IMR-90 (cell line): Measurements from ENCODE around the gene CHRD. TPM values are rescaled to one million over a fixed set of nuclear protein-coding genes. Genes with fewer than 3 reads are reported as not detected.
A peak's percentile ranks its signal among the peaks of the same experiment; 100 is the strongest.

Experiments
- ATAC-seq: fragments of 200-7000 bp; cut with Tn5 transposase; 2 replicates; pipeline ENCODE4 v1.9.1; 2020; ENCODE audit warnings: low read depth, mild to moderate bottlenecking, moderate library complexity
- BruUV-seq: library from RNA; stranded (reverse); fragments of 400-500 nt; replicated peaks from 2 replicates; lab custom pipeline; 2021; lab: Mats Ljungman, UMichigan
- CTCF ChIA-PET: fragments of 300-600 bp; formaldehyde crosslinking; extraction: SDS; loops from one replicate; lab custom pipeline; 2021; ENCODE audit warnings: antibody characterized with exemption; lab: Yijun Ruan, JAX
- POLR2A ChIA-PET: fragments of 300-600 bp; sonication (Branson Sonifier 250); formaldehyde crosslinking; loops from one replicate; lab custom pipeline; 2022; ENCODE audit warnings: antibody characterized with exemption; ENCODE audit not compliant: unreplicated experiment; lab: Charles Lee
- DNase-seq: peaks from one replicate; pipeline ENCODE4 v3.0.0; 2013
- H2AFZ ChIP-seq: replicated peaks from 2 replicates; pipeline ENCODE3; 2013; ENCODE audit warnings: low read length, mild to moderate bottlenecking; ENCODE audit not compliant: poor library complexity
- H2AK5ac ChIP-seq: 2 replicates; pipeline ENCODE4 v1.6.1; 2013; ENCODE audit warnings: low read depth, low read length, inconsistent platforms
- H2AK9ac ChIP-seq: replicated peaks from 2 replicates; pipeline ENCODE3; 2013; ENCODE audit warnings: mild to moderate bottlenecking, low read depth, low read length, moderate library complexity; ENCODE audit not compliant: poor library complexity
- H2BK120ac ChIP-seq: 2 replicates; pipeline ENCODE4 v1.6.1; 2013; ENCODE audit warnings: low read depth, low read length, inconsistent platforms
- H2BK15ac ChIP-seq: 3 replicates; pipeline ENCODE4 v1.6.1; 2013; ENCODE audit warnings: low read depth, low read length, inconsistent platforms
- H2BK20ac ChIP-seq: 2 replicates; pipeline ENCODE4 v1.6.1; 2013; ENCODE audit warnings: low read depth, mild to moderate bottlenecking, inconsistent platforms, low read length, moderate library complexity
- H2BK5ac ChIP-seq: 2 replicates; pipeline ENCODE4 v1.6.1; 2013; ENCODE audit warnings: mild to moderate bottlenecking, low read depth, low read length, inconsistent platforms; ENCODE audit not compliant: poor library complexity, severe bottlenecking
- H3K14ac ChIP-seq: replicated peaks from 2 replicates; pipeline ENCODE4 v1.6.1; 2013; ENCODE audit warnings: low read depth, low read length, inconsistent platforms
- H3K18ac ChIP-seq: 2 replicates; pipeline ENCODE4 v1.6.1; 2013; ENCODE audit warnings: low read depth, low read length, control low read depth
- H3K23ac ChIP-seq: 2 replicates; pipeline ENCODE4 v1.6.1; 2013; ENCODE audit warnings: low read depth, low read length, inconsistent platforms
- H3K27ac ChIP-seq: 2 replicates; pipeline ENCODE4 v1.5.1; 2013; ENCODE audit warnings: mild to moderate bottlenecking, control low read depth, low read length; ENCODE audit not compliant: insufficient read depth
- H3K27me3 ChIP-seq: 2 replicates; pipeline ENCODE4 v1.6.1; 2013; ENCODE audit warnings: low read length; ENCODE audit not compliant: control insufficient read depth, insufficient read depth
- H3K36me3 ChIP-seq: 2 replicates; pipeline ENCODE4 v1.6.1; 2013; ENCODE audit warnings: low read length, mixed read lengths; ENCODE audit not compliant: control insufficient read depth, insufficient read depth
- H3K4ac ChIP-seq: 2 replicates; pipeline ENCODE4 v1.6.1; 2013; ENCODE audit warnings: low read depth, low read length, inconsistent platforms
- H3K4me1 ChIP-seq: 2 replicates; pipeline ENCODE4 v1.6.1; 2013; ENCODE audit warnings: low read length, mixed read lengths; ENCODE audit not compliant: control insufficient read depth, insufficient read depth
- H3K4me2 ChIP-seq: 2 replicates; pipeline ENCODE4 v1.6.1; 2013; ENCODE audit warnings: low read depth, mild to moderate bottlenecking, control low read depth, low read length, moderate library complexity
- H3K4me3 ChIP-seq: 2 replicates; pipeline ENCODE4 v1.5.1; 2013; ENCODE audit warnings: low read depth, mild to moderate bottlenecking, control low read depth, low read length, moderate library complexity; ENCODE audit not compliant: insufficient read depth
- H3K56ac ChIP-seq: 2 replicates; pipeline ENCODE4 v1.6.1; 2013; ENCODE audit warnings: low read length, inconsistent platforms; ENCODE audit not compliant: insufficient read depth; ENCODE audit errors: extremely low read depth
- H3K79me1 ChIP-seq, 2 experiments: 2 replicates each; pipeline ENCODE4 v1.6.1; 2013; ENCODE audit warnings: low read length in 2 of 2, inconsistent platforms in 1 of 2, low read depth in 1 of 2
- H3K9ac ChIP-seq: 2 replicates; pipeline ENCODE4 v1.6.1; 2013; ENCODE audit warnings: low read depth, low read length, control low read depth
- H3K9me1 ChIP-seq: 2 replicates; pipeline ENCODE4 v1.6.1; 2013; ENCODE audit warnings: low read length, inconsistent platforms; ENCODE audit not compliant: insufficient read depth
- H3K9me3 ChIP-seq: 2 replicates; pipeline ENCODE4 v1.6.1; 2013; ENCODE audit warnings: low read length; ENCODE audit not compliant: control insufficient read depth, insufficient read depth
- H4K20me1 ChIP-seq: 2 replicates; pipeline ENCODE4 v1.6.1; 2013; ENCODE audit warnings: low read length, inconsistent platforms; ENCODE audit not compliant: insufficient read depth
- H4K5ac ChIP-seq: 2 replicates; pipeline ENCODE4 v1.6.1; 2013; ENCODE audit warnings: mild to moderate bottlenecking, low read depth, low read length, control low read depth
- H4K8ac ChIP-seq, 2 experiments: 2 replicates each; pipeline ENCODE4 v1.6.1; 2013; ENCODE audit warnings: low read depth in 2 of 2, low read length in 2 of 2, control low read depth in 1 of 2, inconsistent platforms in 1 of 2
- H4K91ac ChIP-seq: 2 replicates; pipeline ENCODE4 v1.6.1; 2013; ENCODE audit warnings: low read depth, low read length, inconsistent platforms; ENCODE audit not compliant: insufficient read depth
- BHLHE40 ChIP-seq: fragments of 150-350 bp; IDR thresholded peaks from 2 replicates; pipeline ENCODE4 v1.6.1; 2016; ENCODE audit warnings: mild to moderate bottlenecking, low read depth, low read length
- CEBPB ChIP-seq: IDR thresholded peaks from 2 replicates; pipeline ENCODE4 v1.6.1; 2012; ENCODE audit warnings: low read depth, low read length, improper control_type of control experiment
- CHD1 ChIP-seq: IDR thresholded peaks from 2 replicates; pipeline ENCODE4 v1.6.1; 2012; ENCODE audit warnings: low read depth, low read length, improper control_type of control experiment
- FOS ChIP-seq: fragments of 150-350 bp; IDR thresholded peaks from 2 replicates; pipeline ENCODE4 v1.6.1; 2016; ENCODE audit warnings: low read depth, low read length
- MAFK ChIP-seq: IDR thresholded peaks from 2 replicates; pipeline ENCODE4 v1.6.1; 2012; ENCODE audit warnings: low read depth, low read length, improper control_type of control experiment
- MAZ ChIP-seq: IDR thresholded peaks from 2 replicates; pipeline ENCODE4 v1.6.1; 2012; ENCODE audit warnings: low read depth, mild to moderate bottlenecking, low read length, improper control_type of control experiment, moderate library complexity, borderline replicate concordance
- MXI1 ChIP-seq: IDR thresholded peaks from 2 replicates; pipeline ENCODE4 v1.6.1; 2012; ENCODE audit warnings: low read depth, mild to moderate bottlenecking, low read length, moderate library complexity, borderline replicate concordance
- NFE2L2 ChIP-seq: fragments of 150-350 bp; IDR thresholded peaks from 2 replicates; pipeline ENCODE4 v1.6.1; 2016; ENCODE audit warnings: low read depth, mild to moderate bottlenecking, low read length
- POLR2A ChIP-seq: IDR thresholded peaks from 2 replicates; pipeline ENCODE4 v1.6.1; 2012; ENCODE audit warnings: mild to moderate bottlenecking, low read depth, low read length
- RAD21 ChIP-seq: IDR thresholded peaks from 2 replicates; pipeline ENCODE4 v1.6.1; 2012; ENCODE audit warnings: low read length, improper control_type of control experiment
- RCOR1 ChIP-seq: IDR thresholded peaks from 2 replicates; pipeline ENCODE4 v1.6.1; 2012; ENCODE audit warnings: mild to moderate bottlenecking, low read length, improper control_type of control experiment; ENCODE audit not compliant: insufficient replicate concordance
- RFX5 ChIP-seq: IDR thresholded peaks from 2 replicates; pipeline ENCODE4 v1.8.0; 2012; ENCODE audit warnings: low read depth, mild to moderate bottlenecking, low read length, moderate library complexity
- SMC3 ChIP-seq: fragments of 150-350 bp; IDR thresholded peaks from 2 replicates; pipeline ENCODE4 v1.6.1; 2016; ENCODE audit warnings: low read depth, mild to moderate bottlenecking, antibody characterized with exemption, low read length, moderate library complexity
- WGBS, 2 experiments: methylation state at CpG; one replicate each; pipeline versions ENCODE4 v1.1.5 to v1.1.7; 2013; ENCODE audit warnings: missing lambda C conversion rate in 2 of 2; ENCODE audit not compliant: insufficient read length in 1 of 2; ENCODE audit errors: extremely low coverage in 2 of 2; 5-methylcytosine and 5-hydroxymethylcytosine counted together
- dilution Hi-C: fragments of 300-500 bp; cut with HindIII; formaldehyde crosslinking; loops from one replicate; pipeline ENCODE4 v1.14.3; 2018; ENCODE audit warnings: low sequenced_read_pairs; ENCODE audit not compliant: unreplicated experiment
- in situ Hi-C: fragments of 300-500 bp; cut with MboI; formaldehyde crosslinking; loops from 3 replicates; pipeline ENCODE4 v1.14.3; 2019; ENCODE audit warnings: low sequenced_read_pairs, inconsistent platforms, mixed read lengths
- intact Hi-C: fragments of 100-400 bp; cut with micrococcal nuclease; formaldehyde crosslinking; loops from 2 replicates; pipeline ENCODE4 v1.10.0; 2022
- polyA plus RNA-seq, 3 experiments: library from polyadenylated mRNA; depleted of rRNA; stranded (reverse); fragments of >200 nt; gene quantifications; 2 replicates each; pipeline ENCODE4 v1.2.3, GENCODE V29; 2012; ENCODE audit warnings: low replicate concordance in 1 of 3
- total RNA-seq: library from RNA; depleted of rRNA; stranded (reverse); fragments of >200 nt; gene quantifications from 2 replicates; pipeline ENCODE4 v1.2.3, GENCODE V29; 2012
- TF ChIP-seq, protein P1 (sequence below): conservative IDR thresholded peaks from 2 replicates; pipeline ENCODE4 v1.5.1; 2012; ENCODE audit warnings: mild to moderate bottlenecking, low read depth, low read length, improper control_type of control experiment
- TF ChIP-seq, protein P2 (sequence below): fragments of 150-350 bp; IDR thresholded peaks from 2 replicates; pipeline ENCODE4 v1.6.1; 2017; ENCODE audit warnings: mild to moderate bottlenecking, antibody characterized with exemption, low read length, low read depth
- TF ChIP-seq, protein P3 (sequence below): fragments of 150-350 bp; IDR thresholded peaks from 2 replicates; pipeline ENCODE4 v1.6.1; 2016; ENCODE audit warnings: low read depth, mild to moderate bottlenecking, low read length, moderate library complexity, borderline replicate concordance

Gene CHRD
- total and polyA plus RNA-seq, 2 of the 4 experiments (the other 2 are of a cell fraction): under 0.01 to 0.09 TPM

DNA sequence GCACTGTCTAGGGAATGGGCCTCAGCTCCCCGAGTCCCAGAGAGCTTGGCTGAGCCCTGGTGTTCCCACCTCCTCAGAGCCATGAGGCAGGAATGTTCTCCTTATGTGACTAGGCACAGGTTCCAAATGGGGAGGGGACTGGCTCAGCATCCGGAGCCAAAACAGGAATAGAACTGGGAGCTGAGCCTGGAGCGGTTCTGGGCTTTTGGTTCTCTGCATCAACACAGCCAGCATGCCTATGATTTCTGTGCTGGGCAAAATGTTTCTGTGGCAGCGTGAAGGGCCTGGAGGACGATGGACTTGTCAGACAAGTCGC is 42.5 kb upstream of the CHRD start, which contains the start of gene FAM131A:
TSS of gene FAM131A (plus strand) at position 202 of the 316 bp plus-strand sequence. CDS start at position 233, 31 bp downstream.
- H3K56ac ChIP-seq: peak within 1 kb of the TSS; percentile 36; the same call in 1 of the 2 replicates
- BruUV-seq: no TSS peak
- peak within 1 kb of the TSS; percentile 11; the same call in 1 of the 2 replicates for H2BK120ac ChIP-seq
- peak within 1 kb of the TSS; percentile 88 for H2AFZ ChIP-seq
- H3K36me3 ChIP-seq: peaks cover 33% of the 10 kb centered on the region
- H2BK20ac ChIP-seq: 0 out of 2 replicates have a peak within 1 kb of the TSS, but pooled peaks have one; percentile 22
- ChIA-PET CTCF (interaction anchor here (1.1 kb wide), 1 partner anchor 8 kb away, joined by 4 read pairs; no protein-coding TSS in a partner anchor), POLR2A (interaction anchor here (2.2 kb wide), 1 partner anchor 22 kb away, joined by 5 read pairs; no protein-coding TSS in a partner anchor)
- H2BK5ac ChIP-seq: peak within 1 kb of the TSS; percentile 85
- no peak within 1 kb of the TSS for H3K18ac ChIP-seq
- H3K9me3 ChIP-seq: no peaks in the 10 kb centered on the region
- peaks cover 51% of the 10 kb centered on the region for H4K20me1 ChIP-seq
- H3K14ac ChIP-seq: peak within 1 kb of the TSS; percentile 34
- no peak within 1 kb of the TSS for H2BK15ac ChIP-seq
- peaks cover 30% of the 10 kb centered on the region for H3K9me1 ChIP-seq
- peak; percentile 28 for DNase-seq
- peak within 1 kb of the TSS; percentile 88 for H3K4me2 ChIP-seq
- peak within 1 kb of the TSS; percentile 62 for H3K4ac ChIP-seq
- H3K4me3 ChIP-seq: peak within 1 kb of the TSS; percentile 91
- peak within 1 kb of the TSS; percentile 92 for H2AK9ac ChIP-seq
- peaks cover 23 to 87% of the 10 kb centered on the region in 2 experiments for H3K79me1 ChIP-seq
- no peak for ATAC-seq
- peaks cover 38% of the 10 kb centered on the region for H3K4me1 ChIP-seq
- no peak for TF ChIP-seq MAFK
- TF ChIP-seq, protein P1, sequence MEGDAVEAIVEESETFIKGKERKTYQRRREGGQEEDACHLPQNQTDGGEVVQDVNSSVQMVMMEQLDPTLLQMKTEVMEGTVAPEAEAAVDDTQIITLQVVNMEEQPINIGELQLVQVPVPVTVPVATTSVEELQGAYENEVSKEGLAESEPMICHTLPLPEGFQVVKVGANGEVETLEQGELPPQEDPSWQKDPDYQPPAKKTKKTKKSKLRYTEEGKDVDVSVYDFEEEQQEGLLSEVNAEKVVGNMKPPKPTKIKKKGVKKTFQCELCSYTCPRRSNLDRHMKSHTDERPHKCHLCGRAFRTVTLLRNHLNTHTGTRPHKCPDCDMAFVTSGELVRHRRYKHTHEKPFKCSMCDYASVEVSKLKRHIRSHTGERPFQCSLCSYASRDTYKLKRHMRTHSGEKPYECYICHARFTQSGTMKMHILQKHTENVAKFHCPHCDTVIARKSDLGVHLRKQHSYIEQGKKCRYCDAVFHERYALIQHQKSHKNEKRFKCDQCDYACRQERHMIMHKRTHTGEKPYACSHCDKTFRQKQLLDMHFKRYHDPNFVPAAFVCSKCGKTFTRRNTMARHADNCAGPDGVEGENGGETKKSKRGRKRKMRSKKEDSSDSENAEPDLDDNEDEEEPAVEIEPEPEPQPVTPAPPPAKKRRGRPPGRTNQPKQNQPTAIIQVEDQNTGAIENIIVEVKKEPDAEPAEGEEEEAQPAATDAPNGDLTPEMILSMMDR: no peak
- TF ChIP-seq CEBPB: no peak
- no peak for TF ChIP-seq MXI1
- TF ChIP-seq RCOR1: no peak
- TF ChIP-seq POLR2A: no peak; the same call in 1 of the 2 replicates
- no peak for TF ChIP-seq SMC3
- TF ChIP-seq BHLHE40: no peak
- TF ChIP-seq FOS: no peak
- no peak for TF ChIP-seq RFX5
- TF ChIP-seq, protein P2, sequence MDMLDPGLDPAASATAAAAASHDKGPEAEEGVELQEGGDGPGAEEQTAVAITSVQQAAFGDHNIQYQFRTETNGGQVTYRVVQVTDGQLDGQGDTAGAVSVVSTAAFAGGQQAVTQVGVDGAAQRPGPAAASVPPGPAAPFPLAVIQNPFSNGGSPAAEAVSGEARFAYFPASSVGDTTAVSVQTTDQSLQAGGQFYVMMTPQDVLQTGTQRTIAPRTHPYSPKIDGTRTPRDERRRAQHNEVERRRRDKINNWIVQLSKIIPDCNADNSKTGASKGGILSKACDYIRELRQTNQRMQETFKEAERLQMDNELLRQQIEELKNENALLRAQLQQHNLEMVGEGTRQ: no peak
- no peak for TF ChIP-seq RAD21
- TF ChIP-seq, protein P3, sequence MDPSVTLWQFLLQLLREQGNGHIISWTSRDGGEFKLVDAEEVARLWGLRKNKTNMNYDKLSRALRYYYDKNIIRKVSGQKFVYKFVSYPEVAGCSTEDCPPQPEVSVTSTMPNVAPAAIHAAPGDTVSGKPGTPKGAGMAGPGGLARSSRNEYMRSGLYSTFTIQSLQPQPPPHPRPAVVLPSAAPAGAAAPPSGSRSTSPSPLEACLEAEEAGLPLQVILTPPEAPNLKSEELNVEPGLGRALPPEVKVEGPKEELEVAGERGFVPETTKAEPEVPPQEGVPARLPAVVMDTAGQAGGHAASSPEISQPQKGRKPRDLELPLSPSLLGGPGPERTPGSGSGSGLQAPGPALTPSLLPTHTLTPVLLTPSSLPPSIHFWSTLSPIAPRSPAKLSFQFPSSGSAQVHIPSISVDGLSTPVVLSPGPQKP: no peak
- no peak for TF ChIP-seq MAZ
- TF ChIP-seq NFE2L2: no peak
- no peak for TF ChIP-seq CHD1
- in situ Hi-C loops (no loop called here), intact Hi-C loops (no loop called here), dilution Hi-C loops (no loop called here)
- peak within 1 kb of the TSS; percentile 96 for H3K27ac ChIP-seq
- H4K5ac ChIP-seq: peak within 1 kb of the TSS; percentile 54; the same call in 1 of the 2 replicates
- peak within 1 kb of the TSS; percentile 8 to 72; a peak in 3 of 4 replicates for H4K8ac ChIP-seq
- peak within 1 kb of the TSS; percentile 84 for H3K9ac ChIP-seq
- peak within 1 kb of the TSS; percentile 68 for H3K23ac ChIP-seq
- H4K91ac ChIP-seq: peak within 1 kb of the TSS; percentile 49
- 69% methylated on average over 4 of the region's 6 CpGs; no CpG with 5 or more reads in 1 of the 2 experiments for WGBS, 2 experiments
- H3K27me3 ChIP-seq: no peaks in the 10 kb centered on the region
- peak within 1 kb of the TSS; percentile 86 for H2AK5ac ChIP-seq
